ENCODE data around the gene AMT.

The AMT gene, protein sequence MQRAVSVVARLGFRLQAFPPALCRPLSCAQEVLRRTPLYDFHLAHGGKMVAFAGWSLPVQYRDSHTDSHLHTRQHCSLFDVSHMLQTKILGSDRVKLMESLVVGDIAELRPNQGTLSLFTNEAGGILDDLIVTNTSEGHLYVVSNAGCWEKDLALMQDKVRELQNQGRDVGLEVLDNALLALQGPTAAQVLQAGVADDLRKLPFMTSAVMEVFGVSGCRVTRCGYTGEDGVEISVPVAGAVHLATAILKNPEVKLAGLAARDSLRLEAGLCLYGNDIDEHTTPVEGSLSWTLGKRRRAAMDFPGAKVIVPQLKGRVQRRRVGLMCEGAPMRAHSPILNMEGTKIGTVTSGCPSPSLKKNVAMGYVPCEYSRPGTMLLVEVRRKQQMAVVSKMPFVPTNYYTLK

DNA sequence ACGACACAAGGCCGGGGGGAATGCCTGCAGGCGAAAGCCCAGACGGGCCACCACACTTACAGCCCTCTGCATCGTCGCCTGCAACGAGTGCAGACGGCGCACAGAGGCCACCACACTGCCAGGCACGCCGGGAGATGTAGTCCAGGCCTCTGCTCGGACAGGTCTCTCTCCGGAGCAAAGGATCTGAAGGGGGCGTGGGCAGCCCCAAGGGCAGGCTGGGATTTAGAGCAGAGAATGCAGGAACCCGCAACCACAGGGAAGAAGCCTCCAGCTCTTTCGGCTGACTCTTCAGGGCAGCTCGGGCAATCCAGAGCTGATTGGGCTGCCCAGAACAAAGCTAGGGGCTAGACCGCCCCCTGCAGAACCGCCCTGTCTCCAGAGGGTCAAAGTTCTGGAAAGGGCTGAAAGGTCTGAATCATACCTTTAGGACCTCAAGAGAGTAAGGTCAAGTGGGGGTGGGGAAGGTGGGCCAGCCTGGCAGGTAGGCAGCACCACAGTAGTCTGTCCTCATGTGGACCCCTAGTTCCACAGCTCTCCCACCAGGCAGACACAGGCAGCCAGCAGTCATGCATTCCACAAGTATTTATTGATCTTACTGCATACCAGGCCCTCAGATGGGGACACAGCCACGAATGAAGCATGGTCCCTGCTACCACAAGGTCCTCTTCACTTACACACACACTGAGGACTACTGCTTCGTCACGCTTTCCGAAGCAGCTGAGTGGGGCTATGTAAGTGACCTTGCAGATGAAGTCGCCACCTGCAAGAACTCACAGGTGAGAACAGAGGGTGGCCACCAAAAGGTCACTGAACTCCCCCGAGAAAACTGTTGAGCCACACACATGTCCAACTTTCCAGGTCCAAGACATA is at the start of gene AMT:
AMT (minus strand) TSS at position 95 of the 870 bp plus-strand sequence; CDS start at position 72, 23 bp downstream.
- DNase-seq, result no peak

DNA sequence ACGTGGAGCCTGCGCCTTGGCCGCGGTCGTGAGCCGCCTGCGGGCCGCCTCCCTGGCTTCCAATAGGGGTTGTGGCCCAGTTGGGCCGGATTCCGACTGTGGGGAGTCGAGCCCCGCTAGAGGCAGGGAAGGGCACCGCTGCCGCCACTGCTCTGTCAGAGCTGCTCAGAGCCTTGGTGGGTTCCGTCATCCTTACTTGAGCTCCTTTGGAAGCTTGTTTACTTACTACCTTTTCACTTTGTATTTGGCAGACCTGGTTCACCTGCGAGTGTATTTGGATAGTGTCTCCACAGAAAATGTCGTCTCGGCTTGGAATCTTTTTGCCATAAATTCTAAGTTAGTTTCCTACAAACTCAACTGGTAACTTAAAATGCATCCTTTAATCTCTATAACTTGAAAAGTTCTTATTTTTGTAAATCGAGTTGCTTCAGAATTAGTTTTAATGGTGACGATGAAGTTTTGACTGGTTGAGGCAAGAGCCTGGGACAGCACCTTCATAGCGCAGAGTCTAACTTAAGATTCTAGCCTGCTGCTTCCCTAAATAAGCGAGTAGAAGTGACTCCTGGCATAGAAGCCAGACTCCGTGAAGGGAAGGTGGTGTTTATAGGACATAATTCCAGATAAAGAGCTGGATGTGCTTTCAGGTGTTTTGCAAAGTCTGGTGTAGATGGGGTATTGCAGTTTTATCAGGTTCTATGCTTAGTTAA is 48.6 kb upstream of the AMT start:
- peak; percentile 43 for DNase-seq

DNA sequence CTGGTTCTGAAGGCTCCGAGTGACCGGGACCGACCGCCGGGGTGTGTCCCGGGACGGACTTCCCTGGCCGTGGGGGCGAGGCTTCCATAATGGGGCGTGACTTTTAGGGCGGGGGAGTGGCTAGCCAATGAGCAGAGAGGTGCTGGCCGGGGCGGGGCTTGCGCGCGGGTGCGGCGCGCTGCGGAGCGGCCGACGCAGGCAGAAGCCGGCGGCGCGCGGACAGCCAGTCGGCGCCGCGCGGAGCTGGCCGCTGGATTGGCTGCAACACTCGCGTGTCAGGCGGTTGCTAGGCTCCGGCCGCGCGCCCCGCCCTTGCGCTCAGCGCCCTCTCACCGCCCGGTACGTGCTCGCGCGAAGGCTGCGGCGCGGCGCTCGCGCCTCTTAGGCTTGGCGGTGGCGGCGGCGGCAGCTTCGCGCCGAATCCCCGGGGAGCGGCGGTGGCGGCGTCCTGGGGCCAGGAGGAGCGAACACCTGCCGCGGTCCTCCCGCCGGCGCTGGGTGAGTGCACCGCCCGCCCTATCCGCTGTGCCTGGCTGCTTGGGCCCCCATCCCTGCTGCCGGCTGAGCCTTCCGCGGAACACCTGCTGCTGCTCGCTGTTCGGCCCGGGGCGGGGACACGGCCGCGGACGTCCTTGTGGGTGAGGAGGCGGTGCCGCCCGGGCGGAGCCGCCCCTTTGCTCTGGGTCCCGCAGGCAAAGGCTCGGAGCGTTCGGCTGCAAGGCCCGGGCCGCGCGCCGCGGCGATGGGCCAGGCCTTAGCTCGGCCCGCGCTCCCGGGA is 47.9 kb upstream of the AMT start, which contains the start of gene DAG1:
DAG1 (plus strand) TSS at position 332 of the 778 bp plus-strand sequence. CDS start 40,268 bp downstream, outside the sequence.
- DNase-seq, result peak; percentile 95

DNA sequence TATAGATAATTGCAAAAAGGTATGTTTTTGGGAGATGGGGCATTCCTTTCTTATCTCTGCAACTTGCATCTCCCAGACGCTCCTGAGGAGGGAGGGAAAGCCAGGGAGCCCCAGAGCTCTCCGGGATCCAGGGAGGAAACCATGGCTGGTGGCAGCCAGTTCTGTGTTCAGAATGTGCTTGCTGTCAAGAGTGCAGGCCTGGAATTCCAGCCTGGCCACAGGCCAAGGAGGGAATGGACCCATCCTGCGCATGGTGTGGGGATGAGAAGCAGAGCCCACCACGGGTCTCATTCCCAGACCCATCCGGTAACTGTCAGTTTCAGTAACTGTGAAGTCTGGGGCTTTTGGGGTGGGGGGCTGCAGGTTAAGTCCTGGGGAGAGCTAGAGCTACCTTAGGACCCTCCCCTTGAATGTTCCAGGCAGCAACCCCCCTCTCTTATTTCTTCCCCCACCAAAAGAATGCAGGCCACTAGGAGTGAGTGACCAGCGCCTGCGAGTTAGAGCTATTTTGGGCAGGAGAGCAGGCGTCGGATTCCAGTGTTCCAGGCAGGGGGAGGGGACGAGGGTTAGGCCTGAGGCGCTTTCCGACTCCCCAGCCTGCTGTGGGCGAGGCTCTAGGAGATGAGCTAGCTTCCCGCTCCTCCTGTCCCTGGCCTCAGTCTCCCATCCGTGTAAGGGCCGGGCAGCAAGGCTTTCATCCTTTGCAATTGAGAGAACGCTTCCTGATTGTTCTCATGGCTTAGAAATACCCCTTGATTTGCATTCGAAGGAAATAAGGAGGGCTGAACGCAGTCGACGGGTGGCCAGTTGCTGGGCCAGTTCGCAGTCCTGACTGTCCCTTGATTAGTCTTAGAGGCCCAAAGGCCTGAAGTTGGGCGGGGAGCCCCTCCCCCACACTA is 47.0 kb upstream of the AMT start:
- peak; percentile 58 for DNase-seq

DNA sequence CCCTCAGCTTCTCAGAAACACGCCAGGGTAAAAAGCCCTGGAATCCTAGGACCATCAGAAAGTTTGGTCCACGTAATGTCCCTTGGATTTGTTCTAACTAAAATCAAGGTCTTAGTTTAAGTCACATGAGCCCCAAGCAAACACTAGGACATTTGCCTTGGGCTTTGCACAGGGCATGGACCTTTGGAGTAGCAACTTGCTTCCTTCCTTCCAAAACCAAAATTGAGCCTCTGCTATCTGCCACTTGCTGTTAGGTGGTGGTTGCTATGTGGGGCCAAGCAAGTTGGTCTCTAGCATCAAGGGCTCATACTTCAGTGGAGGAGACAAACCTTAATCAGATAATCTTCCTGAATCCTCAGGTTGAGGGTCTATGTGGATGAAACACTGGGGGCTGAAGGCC is 43.8 kb upstream of the AMT start:
- DNase-seq, result no peak

DNA sequence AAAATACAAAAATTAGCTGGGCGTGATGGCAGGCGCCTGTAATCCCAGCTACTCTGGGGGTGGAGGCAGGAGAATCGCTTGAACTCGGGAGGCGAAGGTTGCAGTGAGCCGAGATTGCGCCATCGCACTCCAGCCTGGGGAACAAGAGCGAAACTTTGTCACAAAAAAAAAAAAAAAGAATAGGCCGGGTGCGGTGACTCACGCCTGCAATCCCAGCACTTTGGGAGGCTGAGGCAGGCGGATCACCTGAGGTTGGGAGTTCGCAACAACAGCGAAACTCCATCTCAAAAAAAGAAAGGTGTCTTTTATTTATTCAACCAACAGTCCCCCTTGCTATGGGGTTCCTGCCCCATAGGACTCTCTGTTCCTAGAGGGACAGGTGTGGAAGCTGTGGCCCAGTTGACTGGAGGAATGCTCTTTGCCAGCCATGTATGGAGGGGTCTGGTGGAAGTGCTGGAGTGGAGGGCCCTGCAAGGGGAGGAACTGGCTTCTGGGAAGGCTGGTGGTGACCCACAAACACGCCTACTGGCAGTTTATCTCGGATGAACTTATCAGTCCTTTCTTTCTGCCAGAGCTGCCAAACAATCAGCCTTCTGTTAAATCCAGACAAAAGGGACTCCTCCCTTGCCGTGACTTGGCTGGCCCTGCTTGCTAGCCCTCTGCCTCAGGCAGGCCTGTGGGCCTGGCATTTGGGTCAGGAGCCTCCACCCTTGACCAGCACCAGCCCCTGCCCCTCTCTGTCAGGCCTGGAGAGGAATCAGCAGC is 43.2 kb upstream of the AMT start:
- no peak for DNase-seq

DNA sequence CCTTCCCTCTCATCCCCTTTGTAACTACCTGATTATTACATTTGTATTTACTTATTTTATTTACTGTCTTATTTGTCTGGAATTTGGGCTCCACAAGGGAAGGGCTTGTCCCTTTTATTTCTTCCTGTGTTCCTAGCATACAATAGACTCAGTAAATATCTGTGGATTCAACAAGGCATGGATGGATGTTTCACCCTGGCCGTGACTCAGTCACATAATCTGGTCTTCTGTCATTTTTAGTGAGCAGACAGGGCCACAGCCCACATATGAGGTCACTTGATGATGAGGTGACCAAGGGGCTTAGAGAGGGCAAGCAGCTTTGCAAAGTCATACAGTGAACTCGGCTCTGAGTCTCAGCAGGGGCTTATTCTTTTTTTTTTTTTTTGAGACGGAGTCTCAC is 39.9 kb upstream of the AMT start:
- DNase-seq, result no peak

DNA sequence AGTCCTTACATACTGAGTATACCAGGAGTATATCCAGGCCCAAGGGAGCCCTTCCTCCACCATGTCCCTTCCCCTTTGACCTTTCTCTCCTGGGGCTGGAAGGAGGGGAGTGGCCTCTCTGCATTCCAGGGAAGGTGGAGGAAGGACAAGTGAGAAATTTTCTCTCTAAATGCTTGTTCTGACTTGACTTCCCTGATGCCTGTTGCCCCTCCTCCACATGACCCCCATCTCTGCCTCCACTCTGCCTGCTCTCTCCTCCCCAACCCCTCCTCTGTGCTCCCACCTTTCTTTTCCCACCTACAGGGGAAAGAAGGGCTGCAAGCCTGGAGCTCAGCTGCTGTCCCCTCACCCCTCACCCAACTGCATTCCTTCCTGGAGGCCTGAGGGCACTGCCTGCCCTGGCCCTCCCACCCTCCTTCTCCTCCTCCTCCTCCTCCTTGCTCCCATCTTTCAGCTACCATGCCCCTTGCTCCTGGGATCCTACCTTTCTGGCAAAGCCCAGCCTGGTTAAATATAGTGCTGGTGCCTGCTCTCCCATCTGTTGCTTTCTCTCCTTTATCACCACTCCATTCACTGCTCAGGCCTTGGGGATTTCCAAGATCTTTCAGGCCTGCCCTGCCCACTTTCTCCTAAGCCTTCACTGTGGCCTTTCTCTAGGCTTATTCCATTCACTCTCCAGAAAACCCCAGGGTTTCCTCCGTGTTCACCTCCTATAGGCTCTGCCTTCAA is 39.3 kb upstream of the AMT start:
- no peak for DNase-seq

DNA sequence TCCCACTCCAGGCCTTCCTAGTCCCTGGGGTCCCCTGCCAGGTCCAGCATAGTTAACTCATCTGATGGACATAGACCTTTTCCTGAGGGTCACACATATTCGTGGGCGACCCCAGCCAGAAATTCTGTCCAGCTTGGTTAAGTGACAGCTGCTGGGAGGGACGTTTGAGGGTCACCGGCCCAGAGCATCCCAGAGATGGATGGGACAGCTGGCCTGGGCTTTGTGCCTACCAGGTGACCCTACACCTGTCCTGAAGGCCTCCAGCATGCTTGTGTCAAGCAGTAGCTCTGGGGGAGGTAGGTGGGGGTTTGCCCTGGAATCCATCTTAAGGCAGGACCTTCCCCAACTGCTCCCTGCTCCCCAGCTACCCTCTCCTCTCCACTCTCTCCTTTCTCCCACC is 38.7 kb upstream of the AMT start:
- DNase-seq, result no peak

DNA sequence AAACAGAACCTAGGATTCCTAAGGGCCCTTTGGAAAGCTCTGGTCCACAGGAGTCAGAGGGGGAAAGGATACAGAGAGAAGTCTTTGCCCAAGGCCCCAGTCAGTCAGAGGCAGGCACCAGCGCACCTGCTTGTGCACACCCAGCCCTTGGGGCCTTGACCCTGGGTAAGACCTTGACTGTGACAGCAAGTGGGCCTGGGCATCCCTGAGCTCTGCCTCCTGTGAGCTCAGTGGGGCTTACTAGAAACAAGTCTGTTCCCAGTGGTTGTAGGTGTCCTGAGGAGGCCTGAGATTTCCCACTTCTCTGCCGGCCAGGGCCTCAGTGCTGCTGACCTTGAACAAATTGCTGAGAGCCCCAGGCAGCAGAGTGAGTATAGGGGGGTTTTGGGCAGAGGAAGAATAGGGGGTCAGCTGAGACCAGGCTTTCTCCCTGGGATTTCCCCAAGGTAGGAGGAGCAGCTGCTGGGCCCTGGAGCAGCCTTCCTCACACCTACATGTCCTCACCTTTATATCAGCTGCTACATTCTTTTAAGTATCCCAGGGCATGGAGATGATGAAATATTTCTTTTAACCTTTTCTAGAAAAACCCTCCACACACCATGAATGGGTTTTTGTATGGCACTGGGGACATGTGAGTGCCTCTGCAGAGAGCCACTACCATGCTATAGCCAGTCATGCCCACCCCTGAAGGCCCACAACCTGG is 38.1 kb upstream of the AMT start:
- no peak for DNase-seq

DNA sequence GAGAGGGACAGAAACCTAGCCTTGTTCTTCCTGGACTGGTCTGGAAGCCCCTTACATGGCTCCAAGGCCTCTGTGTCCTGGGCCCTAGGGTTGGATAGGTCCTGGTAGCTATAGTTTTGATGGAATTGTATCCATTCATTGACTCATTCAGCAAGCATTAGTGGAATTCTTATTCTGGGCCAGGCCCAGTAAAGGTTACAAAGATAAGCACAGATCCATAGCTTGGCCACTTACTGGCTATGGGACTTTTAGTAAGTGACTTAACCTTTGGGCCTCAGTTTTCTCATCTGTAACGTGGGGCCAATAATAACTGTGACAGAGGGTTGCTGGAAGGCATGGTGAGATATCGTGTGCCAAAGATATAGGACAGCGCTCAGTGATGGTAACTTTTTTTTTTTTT is 34.2 kb upstream of the AMT start:
- DNase-seq, result no peak

DNA sequence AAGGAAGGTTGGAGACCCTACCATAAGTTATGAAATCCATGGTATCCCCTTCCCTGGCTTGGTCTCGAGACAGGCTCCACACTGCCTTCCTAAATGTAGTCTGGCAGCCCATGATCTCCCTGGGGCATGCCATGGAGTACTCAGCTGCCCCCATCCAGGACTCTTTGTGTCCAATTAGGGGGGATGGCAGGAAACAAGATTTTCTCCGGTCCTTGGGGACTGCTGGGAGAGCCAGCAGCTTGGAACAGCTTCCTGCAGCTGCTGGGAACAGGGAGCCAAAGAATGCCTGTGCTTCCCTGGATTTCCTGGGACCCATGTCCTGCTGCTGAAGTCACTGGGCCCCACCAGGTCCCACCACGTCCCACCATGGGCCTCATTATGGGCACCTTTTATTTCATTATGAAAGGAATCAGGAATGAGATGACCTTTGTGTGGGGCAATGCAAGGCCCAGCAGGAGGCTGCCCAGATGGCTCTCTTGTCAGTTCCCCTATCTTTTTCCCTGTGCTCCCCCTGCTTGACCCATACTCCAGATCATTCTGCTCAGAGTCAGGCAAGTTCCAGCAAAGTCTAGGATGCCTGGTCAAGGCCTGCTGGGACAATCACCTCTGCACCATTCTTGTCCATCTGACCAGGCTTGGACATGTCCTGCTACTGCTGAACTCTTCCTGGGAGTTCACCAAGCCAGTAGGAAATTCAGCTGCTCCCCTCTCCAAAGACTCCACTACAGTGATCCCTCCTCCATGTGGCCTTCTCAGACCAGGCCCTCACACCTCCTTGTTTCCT is 32.8 kb upstream of the AMT start:
- no peak for DNase-seq

DNA sequence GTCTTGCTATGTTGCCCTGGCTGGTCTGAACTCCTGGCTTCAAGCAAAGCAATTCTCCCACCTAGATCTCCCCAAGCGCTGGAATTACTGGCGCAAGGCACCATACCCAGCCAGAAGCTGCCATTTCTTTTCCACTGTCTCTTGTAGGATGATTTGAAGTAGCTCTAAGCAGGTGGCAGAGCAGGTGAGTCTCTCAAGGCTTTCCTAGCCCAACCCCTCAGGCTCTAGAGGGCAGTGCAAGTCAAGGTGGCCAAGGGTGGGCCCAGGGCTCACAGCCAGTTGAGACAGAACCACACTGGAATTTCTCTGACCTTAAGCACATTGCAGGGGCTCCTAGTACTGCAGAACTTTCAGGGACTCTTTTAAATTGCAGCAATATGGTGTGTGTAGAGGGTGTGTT is 32.2 kb upstream of the AMT start:
- no peak for DNase-seq

DNA sequence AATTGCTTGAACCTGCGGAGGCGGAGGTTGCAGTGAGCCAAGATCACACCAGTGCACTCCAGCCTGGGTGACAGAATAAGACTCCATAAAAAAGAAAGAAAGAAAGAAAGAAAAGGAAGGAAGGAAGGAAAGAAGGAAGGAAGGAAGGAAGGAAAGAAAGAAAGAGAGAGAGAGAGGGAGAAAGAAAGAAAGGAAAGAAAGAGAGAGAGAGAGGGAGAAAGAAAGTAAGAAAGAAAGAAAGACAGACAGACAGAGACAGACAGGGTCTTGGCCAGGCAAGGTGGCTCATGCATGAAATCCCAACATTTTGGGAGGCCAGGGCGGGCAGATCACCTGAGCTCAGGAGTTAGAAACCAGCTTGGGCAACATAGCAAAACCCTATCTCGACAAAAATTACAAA is 31.3 kb upstream of the AMT start:
- DNase-seq, result no peak

DNA sequence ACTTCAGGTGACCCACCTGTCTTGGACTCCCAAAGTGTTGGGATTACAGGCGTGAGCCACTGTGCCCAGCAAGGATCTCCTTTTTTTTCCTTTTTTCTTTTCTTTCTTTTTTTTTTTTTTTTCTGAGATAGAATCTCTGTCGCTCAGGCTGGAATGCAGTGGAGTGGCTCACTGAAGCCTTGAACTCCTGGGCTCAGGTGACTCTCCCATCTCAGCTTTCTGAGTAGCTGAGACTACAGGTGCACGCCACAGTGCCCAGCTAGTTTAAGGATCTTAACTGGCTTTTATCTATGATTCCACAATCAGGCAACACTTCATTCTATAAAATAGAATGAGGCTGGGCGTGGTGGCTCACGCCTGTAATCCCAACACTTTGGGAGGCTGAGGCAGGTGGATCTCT is 23.1 kb upstream of the AMT start:
- DNase-seq, result no peak

DNA sequence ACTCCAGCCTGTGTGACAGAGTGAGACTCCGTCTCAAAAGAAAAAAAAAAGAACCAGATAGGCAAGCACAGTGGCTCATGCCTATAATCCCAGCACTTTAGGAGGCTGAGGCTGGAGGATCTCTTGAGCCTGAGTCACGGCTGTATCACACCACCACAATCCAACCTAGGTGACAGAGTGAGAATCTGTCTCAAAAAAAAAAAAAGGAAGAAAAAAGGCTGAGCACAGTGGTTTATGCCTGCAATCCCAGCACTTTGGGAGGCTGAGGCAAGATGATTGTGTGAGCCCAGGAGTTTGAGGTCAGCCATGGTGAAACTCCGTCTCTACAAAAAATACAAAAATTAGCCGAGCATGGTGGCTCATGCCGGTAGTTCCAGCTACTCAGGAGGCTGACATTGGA is 12.5 kb upstream of the AMT start:
- no peak for DNase-seq

DNA sequence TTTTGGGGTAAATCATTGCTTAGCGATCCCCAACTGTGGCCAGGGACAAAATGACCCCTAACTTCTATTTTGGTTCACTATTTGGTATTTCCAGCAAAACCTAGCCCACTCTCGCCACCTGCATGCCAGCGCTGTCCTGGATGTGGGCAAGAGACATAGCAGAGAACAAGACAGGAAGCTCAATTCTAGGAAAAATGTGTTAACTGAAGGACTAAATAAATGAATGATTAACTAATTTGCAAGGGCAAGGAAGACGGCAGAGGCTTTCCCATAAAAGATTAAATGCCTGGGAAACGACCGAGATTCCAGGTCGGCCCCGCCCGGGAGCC is 6.4 kb upstream of the AMT start:
- no peak for DNase-seq

DNA sequence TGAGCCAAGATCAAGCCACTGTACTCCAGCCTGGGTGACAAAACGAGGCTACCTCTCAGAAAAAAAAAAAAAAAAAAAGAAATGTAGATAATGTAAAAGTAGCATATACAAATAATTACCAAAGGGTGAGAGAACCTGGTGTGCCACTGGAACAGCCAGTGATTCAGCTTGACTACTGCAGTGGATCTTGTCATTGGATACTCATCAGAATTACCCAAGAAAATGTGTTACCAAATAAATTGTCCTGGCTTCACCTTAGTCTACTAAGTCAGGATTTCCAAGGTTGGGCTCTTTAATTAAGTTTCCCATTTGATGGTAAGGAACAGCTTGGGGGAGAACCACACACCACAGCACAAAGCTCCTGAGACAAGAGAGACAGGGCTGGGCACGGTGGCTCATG is 5.3 kb upstream of the AMT start:
- no peak for DNase-seq

DNA sequence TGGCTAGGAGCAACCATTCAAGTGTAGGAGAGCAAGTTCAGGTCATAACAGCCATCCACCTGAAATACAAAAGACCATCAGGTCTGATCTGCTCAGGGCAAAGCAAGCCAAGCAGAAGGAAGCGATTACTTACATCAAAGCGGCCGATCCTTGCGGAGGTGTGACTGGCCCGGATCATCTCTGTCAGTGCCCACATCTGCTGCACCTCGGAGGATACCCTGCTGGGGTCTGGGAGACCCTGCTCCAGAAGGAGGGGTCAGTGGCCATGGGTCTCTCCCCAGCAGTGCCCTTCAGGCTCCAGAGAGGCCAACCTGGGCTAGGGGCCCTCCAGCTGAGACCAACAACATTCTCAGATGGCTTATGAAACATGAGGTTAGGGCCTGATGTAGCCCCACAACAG is 2.5 kb upstream of the AMT start:
- no peak for DNase-seq

Measured in NCI-H345 (cell line).